Measurements from ENCODE around the gene COX7A2.
A peak's percentile ranks its signal among the peaks of the same experiment; 100 is the strongest.

Gene COX7A2

GRCh38 chr6:75268121-75268987 lies 24.8 kb upstream of the COX7A2 start:
- no peak for DNase-seq (ENCODE audit: low spot score)

GRCh38 chr6:75267461-75267860 lies 23.9 kb upstream of the COX7A2 start:
- DNase-seq (ENCODE audit: low spot score), result no peak

GRCh38 chr6:75266716-75267291 lies 23.2 kb upstream of the COX7A2 start:
- DNase-seq (ENCODE audit: low spot score), result peak; percentile 58

- DNase-seq (ENCODE audit: low spot score), result no peak
Measured at GRCh38 chr6:75263401-75263750, 19.8 kb upstream of the COX7A2 start.

GRCh38 chr6:75262716-75263400 lies 19.3 kb upstream of the COX7A2 start:
- no peak for DNase-seq (ENCODE audit: low spot score)

- DNase-seq (ENCODE audit: low spot score), result no peak
Measured at GRCh38 chr6:75261299-75261698, 17.7 kb upstream of the COX7A2 start.

GRCh38 chr6:75257343-75258087 lies 13.9 kb upstream of the COX7A2 start:
- DNase-seq (ENCODE audit: low spot score), result no peak

GRCh38 chr6:75250552-75250951 lies 7.0 kb upstream of the COX7A2 start:
- DNase-seq (ENCODE audit: low spot score), result no peak

- no peak for DNase-seq (ENCODE audit: low spot score)
Measured at GRCh38 chr6:75249837-75250236, 6.2 kb upstream of the COX7A2 start.

GRCh38 chr6:75246386-75246785 lies 2.8 kb upstream of the COX7A2 start:
- DNase-seq (ENCODE audit: low spot score), result no peak

- DNase-seq (ENCODE audit: low spot score), result peak; percentile 10
Measured at GRCh38 chr6:75244063-75244584, 523 bp upstream of the COX7A2 start.

GRCh38 chr6:75236630-75237029 lies 7.0 kb downstream of the COX7A2 start:
- DNase-seq (ENCODE audit: low spot score), result no peak

GRCh38 chr6:75235271-75235670 lies 8.3 kb downstream of the COX7A2 start:
- DNase-seq (ENCODE audit: low spot score), result no peak

GRCh38 chr6:75234126-75234865 lies 9.3 kb downstream of the COX7A2 start:
- DNase-seq (ENCODE audit: low spot score), result no peak

GRCh38 chr6:75233092-75233615 lies 10.4 kb downstream of the COX7A2 start:
- no peak for DNase-seq (ENCODE audit: low spot score)

- DNase-seq (ENCODE audit: low spot score), result peak; percentile 81
Measured at GRCh38 chr6:75230484-75231325, 12.9 kb downstream of the COX7A2 start.

- no peak for DNase-seq (ENCODE audit: low spot score)
Measured at GRCh38 chr6:75224303-75224926, 19.2 kb downstream of the COX7A2 start.

- no peak for DNase-seq (ENCODE audit: low spot score)
Measured at GRCh38 chr6:75223428-75223827, 20.2 kb downstream of the COX7A2 start.

- no peak for DNase-seq (ENCODE audit: low spot score)
Measured at GRCh38 chr6:75222261-75222660, 21.3 kb downstream of the COX7A2 start.

GRCh38 chr6:75221116-75221515 lies 22.5 kb downstream of the COX7A2 start:
- no peak for DNase-seq (ENCODE audit: low spot score)

Measured in AG08395 (cell line).